Measurements from ENCODE around the gene CCDC27. TPM values are rescaled to one million over a fixed set of nuclear protein-coding genes. Genes with fewer than 3 reads are reported as not detected.

CCDC27 gene
- total RNA-seq, 4 donors from 2014 or later = not detected

DNA sequence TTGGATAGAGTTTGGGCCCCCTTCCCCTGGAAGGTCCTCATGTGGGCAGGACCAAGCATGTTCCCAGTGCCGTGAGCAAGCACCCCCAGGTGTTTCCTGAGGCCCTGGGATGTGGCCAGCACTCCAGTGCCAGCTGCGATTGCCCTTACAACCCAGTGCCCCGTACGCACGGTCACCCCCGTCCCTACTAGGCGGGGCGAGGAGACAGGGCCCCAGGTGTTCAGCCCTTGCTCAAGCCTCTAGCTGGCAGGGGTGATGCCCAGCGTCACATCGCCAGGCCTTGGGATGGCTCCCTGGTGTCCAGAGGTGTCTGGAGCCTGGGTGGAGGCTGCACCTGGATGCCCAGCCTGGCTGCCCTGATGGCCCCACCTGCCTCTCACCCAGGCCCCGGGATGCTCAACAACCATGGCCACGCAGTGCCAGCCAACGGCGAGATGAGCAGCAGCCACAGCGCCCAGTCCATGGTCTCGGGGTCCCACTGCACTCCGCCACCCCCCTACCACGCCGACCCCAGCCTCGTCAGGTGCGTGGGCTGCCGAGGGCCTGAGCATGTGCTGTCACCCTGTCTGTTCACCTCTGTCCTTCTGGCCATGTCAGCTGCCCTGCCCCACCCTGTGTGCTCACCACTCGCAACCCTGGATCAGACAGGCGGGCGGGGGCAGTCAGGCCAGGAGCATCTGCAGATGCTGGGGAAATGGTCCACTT is 21.6 kb upstream of the CCDC27 start:
- TF ChIP-seq EP300 (IDR thresholded peaks at IDR 0.05; ENCODE audit: low read depth) (no peak), POLR2A (IDR thresholded peaks at IDR 0.05) (no peak), POLR2AphosphoS5 (IDR thresholded peaks at IDR 0.05) (no peak)
- TF ChIP-seq, protein P1, sequence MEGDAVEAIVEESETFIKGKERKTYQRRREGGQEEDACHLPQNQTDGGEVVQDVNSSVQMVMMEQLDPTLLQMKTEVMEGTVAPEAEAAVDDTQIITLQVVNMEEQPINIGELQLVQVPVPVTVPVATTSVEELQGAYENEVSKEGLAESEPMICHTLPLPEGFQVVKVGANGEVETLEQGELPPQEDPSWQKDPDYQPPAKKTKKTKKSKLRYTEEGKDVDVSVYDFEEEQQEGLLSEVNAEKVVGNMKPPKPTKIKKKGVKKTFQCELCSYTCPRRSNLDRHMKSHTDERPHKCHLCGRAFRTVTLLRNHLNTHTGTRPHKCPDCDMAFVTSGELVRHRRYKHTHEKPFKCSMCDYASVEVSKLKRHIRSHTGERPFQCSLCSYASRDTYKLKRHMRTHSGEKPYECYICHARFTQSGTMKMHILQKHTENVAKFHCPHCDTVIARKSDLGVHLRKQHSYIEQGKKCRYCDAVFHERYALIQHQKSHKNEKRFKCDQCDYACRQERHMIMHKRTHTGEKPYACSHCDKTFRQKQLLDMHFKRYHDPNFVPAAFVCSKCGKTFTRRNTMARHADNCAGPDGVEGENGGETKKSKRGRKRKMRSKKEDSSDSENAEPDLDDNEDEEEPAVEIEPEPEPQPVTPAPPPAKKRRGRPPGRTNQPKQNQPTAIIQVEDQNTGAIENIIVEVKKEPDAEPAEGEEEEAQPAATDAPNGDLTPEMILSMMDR (IDR thresholded peaks at IDR 0.05) = no peak
- peaks cover 25% of the 10 kb centered on the region for H3K27me3 ChIP-seq
- no peak overlapping the region for H3K4me3 ChIP-seq
- no peaks in the 10 kb centered on the region for H3K4me1 ChIP-seq
- no peaks in the 10 kb centered on the region for H3K36me3 ChIP-seq
- intact Hi-C loops (cut with DNase I; ENCODE audit: low total_unique reads) = no loop called here
- in situ Hi-C loops (cut with MboI; ENCODE audit: low pct_ligation_motif_present in 1 of 4, low pct_unique_long_range_greater_than_20kb in 1 of 4, low sequenced_read_pairs in 3 of 4) = no loop called here
- 20 to 75% methylated on average over 1 to 22 of the region's 25 CpGs for WGBS, 2 donors (ENCODE audit: low coverage in 1 of 2)
- H3K27ac ChIP-seq = no peak overlapping the region
- no peak for DNase-seq
- no peaks in the 10 kb centered on the region for H3K9me3 ChIP-seq

GRCh38 chr1:3731583-3732433 is 20.4 kb upstream of the CCDC27 start:
- DNase-seq = no peak
- WGBS, 2 donors (ENCODE audit: low coverage in 1 of 2) = 64% methylated on average over 15 of the region's 25 CpGs; no CpG with 5 or more reads in 1 of the 2 donors
- H3K36me3 ChIP-seq = no peaks in the 10 kb centered on the region
- no peak overlapping the region for H3K4me3 ChIP-seq
- no peaks in the 10 kb centered on the region for H3K4me1 ChIP-seq
- TF ChIP-seq, protein P1 (IDR thresholded peaks at IDR 0.05) = no peak
- no peak for TF ChIP-seq POLR2AphosphoS5 (IDR thresholded peaks at IDR 0.05)
- TF ChIP-seq EP300 (IDR thresholded peaks at IDR 0.05; ENCODE audit: low read depth) = no peak
- no peak for TF ChIP-seq POLR2A (IDR thresholded peaks at IDR 0.05)
- intact Hi-C loops (cut with DNase I; ENCODE audit: low total_unique reads) (no loop called here), in situ Hi-C loops (cut with MboI; ENCODE audit: low pct_ligation_motif_present in 1 of 4, low pct_unique_long_range_greater_than_20kb in 1 of 4, low sequenced_read_pairs in 3 of 4) (no loop called here)
- no peaks in the 10 kb centered on the region for H3K9me3 ChIP-seq
- H3K27ac ChIP-seq = no peak overlapping the region
- H3K27me3 ChIP-seq = peaks cover 25% of the 10 kb centered on the region

DNA sequence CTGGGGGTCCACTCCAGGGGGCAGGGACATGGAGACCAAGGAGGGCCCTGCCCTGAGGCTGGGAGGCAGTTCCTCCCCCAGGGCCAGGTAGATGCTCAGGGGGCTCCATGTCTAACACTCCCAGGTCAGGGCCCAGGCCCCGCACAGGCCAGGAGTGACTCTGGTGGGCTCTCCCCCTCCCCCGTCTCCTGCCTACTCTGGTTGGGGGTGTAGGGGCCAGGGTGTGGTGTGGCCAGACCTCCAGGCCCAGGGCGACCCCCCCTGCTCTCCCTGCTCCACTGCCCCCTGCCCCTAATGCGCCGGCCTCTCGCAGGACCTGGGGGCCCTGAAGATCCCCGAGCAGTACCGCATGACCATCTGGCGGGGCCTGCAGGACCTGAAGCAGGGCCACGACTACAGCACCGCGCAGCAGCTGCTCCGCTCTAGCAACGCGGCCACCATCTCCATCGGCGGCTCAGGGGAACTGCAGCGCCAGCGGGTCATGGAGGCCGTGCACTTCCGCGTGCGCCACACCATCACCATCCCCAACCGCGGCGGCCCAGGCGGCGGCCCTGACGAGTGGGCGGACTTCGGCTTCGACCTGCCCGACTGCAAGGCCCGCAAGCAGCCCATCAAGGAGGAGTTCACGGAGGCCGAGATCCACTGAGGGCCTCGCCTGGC is 19.7 kb upstream of the CCDC27 start:
- Histone ChIP-seq H3K27ac (no peak overlapping the region), H3K4me3 (no peak overlapping the region), H3K4me1 (no peaks in the 10 kb centered on the region), H3K9me3 (no peaks in the 10 kb centered on the region), H3K36me3 (no peaks in the 10 kb centered on the region), H3K27me3 (peaks cover 22% of the 10 kb centered on the region)
- in situ Hi-C loops (cut with MboI; ENCODE audit: low pct_ligation_motif_present in 1 of 4, low pct_unique_long_range_greater_than_20kb in 1 of 4, low sequenced_read_pairs in 3 of 4) = no loop called here
- 27% methylated on average over 18 of the region's 37 CpGs; no CpG with 5 or more reads in 1 of the 2 donors for WGBS, 2 donors (ENCODE audit: low coverage in 1 of 2)
- intact Hi-C loops (cut with DNase I; ENCODE audit: low total_unique reads) = no loop called here
- TF ChIP-seq, protein P1 (IDR thresholded peaks at IDR 0.05) = no peak
- TF ChIP-seq EP300 (IDR thresholded peaks at IDR 0.05; ENCODE audit: low read depth) (no peak), POLR2AphosphoS5 (IDR thresholded peaks at IDR 0.05) (no peak), POLR2A (IDR thresholded peaks at IDR 0.05) (no peak)
- DNase-seq = no peak

Data from transverse colon (tissue), 4 donors.